D721Med (cell line): ENCODE data around the gene SCP2D1.

ENCODE experiments used
- DNase-seq: peaks from one replicate; pipeline ENCODE4 v3.0.0; 2011; ENCODE audit warnings: low spot score; ENCODE audit not compliant: insufficient read length
- FAIRE-seq: peaks from 2 replicates; lab custom pipeline; 2011; peaks lifted over from hg19 to GRCh38; lab: Jason Lieb, UNC
- CTCF ChIP-seq: IDR thresholded peaks from 2 replicates; pipeline ENCODE4 v1.5.1; 2012; ENCODE audit warnings: mild to moderate bottlenecking, control low read depth; ENCODE audit not compliant: insufficient read depth; ENCODE audit errors: missing control alignments

The SCP2D1 gene

GRCh38 chr20:18852318-18852717 lies 38.7 kb downstream of the SCP2D1 start:
- FAIRE-seq (no peak), DNase-seq (no peak)

GRCh38 chr20:18853216-18853615 lies 39.6 kb downstream of the SCP2D1 start:
- no peak for TF ChIP-seq CTCF
- DNase-seq (no peak), FAIRE-seq (no peak)

More at GRCh38 chr20:18852318-18852717, 38.7 kb downstream of the SCP2D1 start:
- no peak for TF ChIP-seq CTCF

- DNase-seq (no peak), FAIRE-seq (no peak)
- no peak for TF ChIP-seq CTCF
Measured at GRCh38 chr20:18853946-18854646, 40.5 kb downstream of the SCP2D1 start.

GRCh38 chr20:18855882-18856281 lies 42.3 kb downstream of the SCP2D1 start:
- FAIRE-seq (no peak), DNase-seq (no peak)
- TF ChIP-seq CTCF, result no peak

- no peak for FAIRE-seq
- TF ChIP-seq CTCF, result no peak
- no peak for DNase-seq
Measured at GRCh38 chr20:18856873-18857272, 43.3 kb downstream of the SCP2D1 start.

- DNase-seq, result no peak
- no peak for FAIRE-seq
- TF ChIP-seq CTCF, result no peak
Measured at GRCh38 chr20:18857640-18858039, 44.1 kb downstream of the SCP2D1 start.

GRCh38 chr20:18858816-18859215 lies 45.2 kb downstream of the SCP2D1 start:
- no peak for DNase-seq
- no peak for FAIRE-seq
- TF ChIP-seq CTCF, result no peak
